ENCODE data around the gene LIN54. TPM values are rescaled to one million over a fixed set of nuclear protein-coding genes. Genes with fewer than 3 reads are reported as not detected.

Gene LIN54
- total and polyA plus RNA-seq, 12 donors = 1.5 to 9.4 (median 8.6) TPM

GRCh38 chr4:82957045-82957444 is 53.6 kb downstream of the LIN54 start:
- DNase-seq (no peak), ATAC-seq (no peak)
- no peak overlapping the region for H3K4me3 ChIP-seq
- H3K9me3 ChIP-seq = no peaks in the 10 kb centered on the region
- H3K36me3 ChIP-seq = peaks cover 0 to 31% (median 3%) of the 10 kb centered on the region in 9 donors
- H3K27me3 ChIP-seq = no peaks in the 10 kb centered on the region
- TF ChIP-seq CTCF (IDR thresholded peaks at IDR 0.05) = no peak
- 81 to 83% methylated on average over 1 of the region's 1 CpG for WGBS, 2 donors
- peaks cover 0 to 11% (median 0%) of the 10 kb centered on the region in 9 donors for H3K4me1 ChIP-seq
- intact Hi-C loops (cut with DNase I) = no loop called here
- no peak overlapping the region for H3K27ac ChIP-seq

GRCh38 chr4:82954212-82954611 is 56.4 kb downstream of the LIN54 start:
- no peak for TF ChIP-seq CTCF (IDR thresholded peaks at IDR 0.05)
- 98 to 99% methylated on average over 4 of the region's 4 CpGs for WGBS, 2 donors
- DNase-seq (no peak), ATAC-seq (no peak)
- Histone ChIP-seq H3K36me3 (peaks cover 0 to 14% (median 0%) of the 10 kb centered on the region in 9 donors), H3K27me3 (no peaks in the 10 kb centered on the region), H3K9me3 (no peaks in the 10 kb centered on the region), H3K27ac (no peak overlapping the region), H3K4me1 (peaks cover 0 to 11% (median 0%) of the 10 kb centered on the region in 9 donors), H3K4me3 (no peak overlapping the region)
- intact Hi-C loops (cut with DNase I) = no loop called here

- H3K36me3 ChIP-seq = peaks cover 0 to 17% (median 0%) of the 10 kb centered on the region in 9 donors
- 93 to 99% methylated on average over 2 of the region's 2 CpGs for WGBS, 2 donors
- H3K27me3 ChIP-seq = no peaks in the 10 kb centered on the region
- peaks cover 0 to 13% (median 0%) of the 10 kb centered on the region in 9 donors for H3K4me1 ChIP-seq
- H3K4me3 ChIP-seq = no peak overlapping the region
- ATAC-seq (no peak), DNase-seq (no peak)
- no peak for TF ChIP-seq CTCF (IDR thresholded peaks at IDR 0.05)
- intact Hi-C loops (cut with DNase I) = no loop called here
- no peak overlapping the region for H3K27ac ChIP-seq
- H3K9me3 ChIP-seq = no peaks in the 10 kb centered on the region
Measured at GRCh38 chr4:82951196-82951595, 59.4 kb downstream of the LIN54 start.

GRCh38 chr4:82948647-82949204 is 61.9 kb downstream of the LIN54 start:
- no peaks in the 10 kb centered on the region for H3K27me3 ChIP-seq
- no peak for ATAC-seq
- TF ChIP-seq CTCF (IDR thresholded peaks at IDR 0.05) = no peak
- no peak overlapping the region for H3K4me3 ChIP-seq
- intact Hi-C loops (cut with DNase I) = no loop called here
- H3K27ac ChIP-seq = no peak overlapping the region
- 92 to 95% methylated on average over 1 of the region's 1 CpG for WGBS, 2 donors
- H3K36me3 ChIP-seq = peaks cover 0 to 35% (median 4%) of the 10 kb centered on the region in 9 donors
- DNase-seq = no peak
- H3K9me3 ChIP-seq = no peaks in the 10 kb centered on the region
- peaks cover 0 to 11% (median 0%) of the 10 kb centered on the region in 9 donors for H3K4me1 ChIP-seq

All from heart right ventricle (tissue), 16 donors.